PC-3 (cell line): ENCODE results near the gene ZNF619.

Experiments
- EZH2phosphoT487 ChIP-seq: fragments of 300-600 bp; sonication (generic); IDR thresholded peaks from 2 replicates; pipeline ENCODE4 v1.6.1; 2018; ENCODE audit warnings: mild to moderate bottlenecking, antibody characterized with exemption, low read length, borderline replicate concordance
- TF ChIP-seq, protein P1 (sequence below): fragments of 300-600 bp; sonication (generic); conservative IDR thresholded peaks from 2 replicates; pipeline ENCODE4 v1.5.1; 2017; ENCODE audit warnings: antibody characterized with exemption, low read depth, mild to moderate bottlenecking, low read length

GRCh38 chr3:40453933-40454332 lies 23.0 kb upstream of the ZNF619 start:
- TF ChIP-seq, protein P1, sequence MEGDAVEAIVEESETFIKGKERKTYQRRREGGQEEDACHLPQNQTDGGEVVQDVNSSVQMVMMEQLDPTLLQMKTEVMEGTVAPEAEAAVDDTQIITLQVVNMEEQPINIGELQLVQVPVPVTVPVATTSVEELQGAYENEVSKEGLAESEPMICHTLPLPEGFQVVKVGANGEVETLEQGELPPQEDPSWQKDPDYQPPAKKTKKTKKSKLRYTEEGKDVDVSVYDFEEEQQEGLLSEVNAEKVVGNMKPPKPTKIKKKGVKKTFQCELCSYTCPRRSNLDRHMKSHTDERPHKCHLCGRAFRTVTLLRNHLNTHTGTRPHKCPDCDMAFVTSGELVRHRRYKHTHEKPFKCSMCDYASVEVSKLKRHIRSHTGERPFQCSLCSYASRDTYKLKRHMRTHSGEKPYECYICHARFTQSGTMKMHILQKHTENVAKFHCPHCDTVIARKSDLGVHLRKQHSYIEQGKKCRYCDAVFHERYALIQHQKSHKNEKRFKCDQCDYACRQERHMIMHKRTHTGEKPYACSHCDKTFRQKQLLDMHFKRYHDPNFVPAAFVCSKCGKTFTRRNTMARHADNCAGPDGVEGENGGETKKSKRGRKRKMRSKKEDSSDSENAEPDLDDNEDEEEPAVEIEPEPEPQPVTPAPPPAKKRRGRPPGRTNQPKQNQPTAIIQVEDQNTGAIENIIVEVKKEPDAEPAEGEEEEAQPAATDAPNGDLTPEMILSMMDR, result no peak
- no peak for TF ChIP-seq EZH2phosphoT487
